HCT116 (cell line): ENCODE data around the gene PCNX1. TPM values are rescaled to one million over a fixed set of nuclear protein-coding genes. Genes with fewer than 3 reads are reported as not detected.

Experiments
- ATAC-seq: fragments of 200-7000 bp; cut with Tn5 transposase; 2 replicates; pipeline ENCODE4 v1.9.1; 2020; ENCODE audit warnings: mild to moderate bottlenecking, moderate library complexity
- BruUV-seq: library from RNA; stranded (reverse); fragments of 400-500 nt; replicated peaks from 2 replicates; lab custom pipeline; 2021; lab: Mats Ljungman, UMichigan
- CTCF ChIA-PET: fragments of 300-600 bp; sonication (Branson Sonifier 250); formaldehyde crosslinking; loops from one replicate; lab custom pipeline; 2021; ENCODE audit warnings: antibody characterized with exemption; lab: Charles Lee
- POLR2A ChIA-PET: fragments of 300-600, 350-600 bp; sonication (Branson Sonifier 250); formaldehyde crosslinking; loops from one replicate; lab custom pipeline; 2021; ENCODE audit warnings: antibody characterized with exemption; lab: Charles Lee
- RAD21 ChIA-PET, 2 experiments: fragments of 300-600 bp; sonication (Branson Sonifier 250); formaldehyde crosslinking; loops; one replicate each; lab custom pipeline; 2023; ENCODE audit warnings: low total read pairs in 2 of 2; ENCODE audit not compliant: uncharacterized antibody in 2 of 2, unreplicated experiment in 2 of 2, low non-redundant PET in 1 of 2; lab: Charles Lee
- DNase-seq: peaks from one replicate; pipeline ENCODE4 v3.0.0-alpha.2; 2010; ENCODE audit warnings: low read depth, low spot score
- H2AFZ ChIP-seq: fragments of 200-600 bp; shearing (Covaris generic), sonication (generic); 2 replicates; pipeline ENCODE4 v1.6.1; 2017; ENCODE audit warnings: low read depth, mixed run types, mixed read lengths, antibody characterized with exemption, low read length; ENCODE audit not compliant: poor library complexity, severe bottlenecking
- H3K27ac ChIP-seq: 2 replicates; pipeline ENCODE4 v1.5.1; 2012; ENCODE audit warnings: low read depth, low read length
- H3K27me3 ChIP-seq: fragments of 200-600 bp; sonication (generic); 2 replicates; pipeline ENCODE4 v1.6.1; 2016; ENCODE audit warnings: mixed run types, low read length, mixed read lengths; ENCODE audit not compliant: insufficient read depth
- H3K36me3 ChIP-seq, 2 experiments: fragments of 200-500 bp in 1 of 2; fragments of 200-600 bp in 1 of 2; sonication (Bioruptor generic) in 1 of 2; sonication (generic) in 1 of 2; 2 replicates each; pipeline versions ENCODE4 v1.5.1 to v1.6.1; 2014 to 2016; ENCODE audit warnings: low read length in 2 of 2, inconsistent platforms in 1 of 2, mixed read lengths in 1 of 2, mixed run types in 1 of 2; ENCODE audit not compliant: insufficient read depth in 2 of 2, control insufficient read depth in 1 of 2
- H3K4me1 ChIP-seq, 2 experiments: fragments of 200-600 bp in 1 of 2; sonication (generic) in 1 of 2; 2 replicates each; pipeline versions ENCODE4 v1.5.1 to v1.6.1; 2012 to 2017; ENCODE audit warnings: low read length in 2 of 2, inconsistent platforms in 1 of 2, mild to moderate bottlenecking in 1 of 2, mixed read lengths in 1 of 2, mixed run types in 1 of 2, moderate library complexity in 1 of 2; ENCODE audit not compliant: insufficient read depth in 2 of 2, control insufficient read depth in 1 of 2
- H3K4me2 ChIP-seq: fragments of 200-600 bp; sonication (generic); 2 replicates; pipeline ENCODE4 v1.6.1; 2017; ENCODE audit warnings: mixed run types, low read length, mixed read lengths
- H3K4me3 ChIP-seq, 2 experiments: fragments of 200-600 bp in 1 of 2; sonication (generic) in 1 of 2; replicated peaks in 1 of 2; 2 replicates each; pipeline ENCODE4 v1.5.1; 2011 to 2016; ENCODE audit warnings: low read length in 2 of 2, control low read depth in 1 of 2, low read depth in 1 of 2, mild to moderate bottlenecking in 1 of 2, mixed read lengths in 1 of 2, mixed run types in 1 of 2
- H3K79me2 ChIP-seq: fragments of 200-600 bp; sonication (generic); 2 replicates; pipeline ENCODE4 v1.6.1; 2017; ENCODE audit warnings: mild to moderate bottlenecking, mixed run types, low read length, moderate library complexity, mixed read lengths; ENCODE audit not compliant: insufficient read depth
- H3K9ac ChIP-seq: fragments of 200-600 bp; sonication (generic); 2 replicates; pipeline ENCODE4 v1.6.1; 2016; ENCODE audit warnings: low read length, mixed read lengths
- H3K9me2 ChIP-seq: fragments of 200-600 bp; sonication (generic), shearing (Covaris generic); 2 replicates; pipeline ENCODE4 v1.6.1; 2017; ENCODE audit warnings: mixed run types, mild to moderate bottlenecking, moderate library complexity; ENCODE audit not compliant: insufficient read depth
- H3K9me3 ChIP-seq, 2 experiments: fragments of 200-500 bp in 1 of 2; fragments of 200-600 bp in 1 of 2; sonication (Bioruptor generic) in 1 of 2; sonication (generic) in 1 of 2; 2 replicates each; pipeline ENCODE4 v1.6.1; 2014 to 2017; ENCODE audit warnings: low read length in 2 of 2, mixed read lengths in 2 of 2, inconsistent platforms in 1 of 2, low read depth in 1 of 2, mild to moderate bottlenecking in 1 of 2, mixed run types in 1 of 2, moderate library complexity in 1 of 2; ENCODE audit not compliant: control insufficient read depth in 1 of 2, insufficient read depth in 1 of 2
- H4K20me1 ChIP-seq: fragments of 200-600 bp; sonication (generic), shearing (Covaris generic); 2 replicates; pipeline ENCODE4 v1.6.1; 2017; ENCODE audit warnings: mixed run types, mild to moderate bottlenecking, moderate library complexity; ENCODE audit not compliant: insufficient read depth
- CBX3 ChIP-seq: IDR thresholded peaks from 2 replicates; pipeline ENCODE4 v1.6.1; 2012; ENCODE audit warnings: low read depth
- CTCF ChIP-seq, 3 experiments: fragments of 200-600 bp in 1 of 3; sonication (generic) in 1 of 3; IDR thresholded peaks in 2 of 3; conservative IDR thresholded peaks in 1 of 3; 2 replicates each; pipeline ENCODE4 v1.5.1; 2012 to 2017; ENCODE audit warnings: low read depth in 2 of 3, low read length in 2 of 3, antibody characterized with exemption in 1 of 3, borderline replicate concordance in 1 of 3, control low read depth in 1 of 3, mild to moderate bottlenecking in 1 of 3, mixed read lengths in 1 of 3, mixed run types in 1 of 3, moderate library complexity in 1 of 3; ENCODE audit not compliant: insufficient read depth in 1 of 3
- ELF1 ChIP-seq: IDR thresholded peaks from 2 replicates; pipeline ENCODE4 v1.6.1; 2012; ENCODE audit warnings: low read depth, borderline replicate concordance
- EZH2phosphoT487 ChIP-seq: fragments of 200-600 bp; IDR thresholded peaks from 2 replicates; pipeline ENCODE4 v1.6.1; 2018; ENCODE audit warnings: antibody characterized with exemption, borderline replicate concordance
- FOSL1 ChIP-seq: IDR thresholded peaks from 2 replicates; pipeline ENCODE4 v1.6.1; 2012; ENCODE audit warnings: low read depth
- MAX ChIP-seq: IDR thresholded peaks from 2 replicates; pipeline ENCODE4 v1.6.1; 2012
- POLR2A ChIP-seq: IDR thresholded peaks from 2 replicates; pipeline ENCODE4 v1.7.0; 2011; ENCODE audit warnings: borderline replicate concordance; ENCODE audit not compliant: insufficient read depth, insufficient read length; ENCODE audit errors: extremely low read depth
- POLR2AphosphoS5 ChIP-seq: IDR thresholded peaks from 2 replicates; pipeline ENCODE4 v1.6.1; 2011; ENCODE audit warnings: mild to moderate bottlenecking, low read depth, low read length, moderate library complexity
- RAD21 ChIP-seq: IDR thresholded peaks from 2 replicates; pipeline ENCODE4 v1.6.1; 2012; ENCODE audit warnings: low read depth, mild to moderate bottlenecking
- REST ChIP-seq: IDR thresholded peaks from 2 replicates; pipeline ENCODE4 v1.6.1; 2012; ENCODE audit warnings: low read depth
- SIN3A ChIP-seq: IDR thresholded peaks from 2 replicates; pipeline ENCODE4 v1.6.1; 2012; ENCODE audit warnings: low read depth
- SRF ChIP-seq: IDR thresholded peaks from 2 replicates; pipeline ENCODE4 v1.6.1; 2012; ENCODE audit warnings: low read depth
- YY1 ChIP-seq: IDR thresholded peaks from 2 replicates; pipeline ENCODE4 v1.6.1; 2011; ENCODE audit warnings: low read length, low read depth, moderate library complexity, mild to moderate bottlenecking; ENCODE audit not compliant: insufficient replicate concordance; ENCODE audit errors: extremely low read depth
- ZNF274 ChIP-seq: fragments of 200-500 bp; sonication (Bioruptor generic); IDR thresholded peaks from 2 replicates; pipeline ENCODE4 v1.6.1; 2014; ENCODE audit warnings: mild to moderate bottlenecking, low read depth, low read length, inconsistent platforms
- intact Hi-C: fragments of 100-400 bp; cut with micrococcal nuclease; formaldehyde crosslinking; loops from 2 replicates; pipeline ENCODE4 v1.10.0; 2022
- total RNA-seq: library from RNA; stranded (reverse); gene quantifications from one replicate; pipeline ENCODE4 v1.2.1, GENCODE V29; 2021; ENCODE audit not compliant: unreplicated experiment

PCNX1 gene
- total RNA-seq, 1 experiment from 2014 or later = 52.2 TPM

- TF ChIP-seq CTCF (IDR thresholded peaks at IDR 0.05 in 2 of 3, conservative IDR thresholded peaks at IDR 0.05 in 1 of 3; ENCODE audit: borderline replicate concordance in 1 of 3, insufficient read depth in 1 of 3, low read depth in 2 of 3, low read length in 2 of 3) = no peak
Observed at GRCh38 chr14:70908935-70909641, 1.8 kb downstream of the PCNX1 start (continued).

GRCh38 chr14:70909733-70910614 lies 2.7 kb downstream of the PCNX1 start:
- H3K79me2 ChIP-seq = peaks cover 70% of the 10 kb centered on the region
- H3K4me1 ChIP-seq = peaks cover 9 to 27% of the 10 kb centered on the region in 2 experiments
- H3K9ac ChIP-seq = no peak overlapping the region
- ChIA-PET RAD21 (no interaction called here), POLR2A (no interaction called here), CTCF (no interaction called here)
- H3K27ac ChIP-seq = no peak overlapping the region
- H3K9me3 ChIP-seq = no peaks in the 10 kb centered on the region
- intact Hi-C loops = loop anchor here (5.0 kb wide), 2 partner anchors 47 to 88 kb away; no protein-coding TSS in a partner anchor
- no peak for DNase-seq
- H4K20me1 ChIP-seq = 0 out of 2 replicates have a peak, but pooled peaks cover 7% of the 10 kb centered on the region
- BruUV-seq = no TSS peak
- no peaks in the 10 kb centered on the region for H3K9me2 ChIP-seq
- no peak for ATAC-seq
- H3K4me2 ChIP-seq = peak overlapping the region; percentile 71
- no peak overlapping the region for H2AFZ ChIP-seq
- H3K36me3 ChIP-seq = no peaks in the 10 kb centered on the region
- no peaks in the 10 kb centered on the region for H3K27me3 ChIP-seq
- peak overlapping the region in 1 of 2 experiments; percentile 61; a peak in 1 of 4 replicates for H3K4me3 ChIP-seq
- TF ChIP-seq EZH2phosphoT487 = no peak
- TF ChIP-seq SRF = no peak
- no peak for TF ChIP-seq CBX3
- TF ChIP-seq RAD21 = no peak
- TF ChIP-seq POLR2AphosphoS5 = no peak
- TF ChIP-seq ZNF274 = no peak
- TF ChIP-seq YY1 = no peak
- TF ChIP-seq FOSL1 = no peak
- no peak for TF ChIP-seq SIN3A
- TF ChIP-seq REST = no peak
- TF ChIP-seq POLR2A = no peak
- no peak for TF ChIP-seq MAX
- TF ChIP-seq CTCF (IDR thresholded peaks at IDR 0.05 in 2 of 3, conservative IDR thresholded peaks at IDR 0.05 in 1 of 3; ENCODE audit: borderline replicate concordance in 1 of 3, insufficient read depth in 1 of 3, low read depth in 2 of 3, low read length in 2 of 3) = no peak
- no peak for TF ChIP-seq ELF1
